CD4-positive, alpha-beta T cell treated with Interleukin-12 subunit alpha and Interleukin-12 subunit beta, for 1 hour (primary cell): ENCODE data around the gene HDX.
"Not testable (repeated sequence)": the region's sequence is repeated elsewhere in the genome, so short reads cannot be mapped to it uniquely, and the experiment has no call there.

Experiments used
- DNase-seq: peaks from one replicate; pipeline ENCODE4 v3.0.0-alpha.2; 2020

HDX gene

GRCh38 chrX:84336646-84337045 is 165.6 kb downstream of the HDX start:
- no peak for DNase-seq

DNA sequence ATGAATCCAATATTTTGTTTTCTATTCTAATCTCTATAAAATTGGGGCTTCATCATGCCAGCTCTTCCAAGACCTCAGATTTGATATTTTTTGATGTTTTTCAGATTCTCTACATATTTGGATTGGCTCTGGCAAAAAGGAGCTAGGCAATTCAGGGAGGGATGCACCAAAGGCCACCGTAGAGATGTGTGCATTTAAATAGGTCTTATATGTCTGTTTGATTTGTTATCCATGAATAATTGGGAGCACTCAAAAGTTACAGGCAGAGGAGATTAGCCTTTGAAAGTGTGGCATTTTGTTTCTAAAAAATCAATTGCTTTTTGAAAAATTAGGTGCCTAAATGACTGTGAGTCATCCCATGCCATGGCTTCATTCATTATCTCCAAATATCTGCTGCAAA is 167.1 kb downstream of the HDX start:
- DNase-seq, result no peak

DNA sequence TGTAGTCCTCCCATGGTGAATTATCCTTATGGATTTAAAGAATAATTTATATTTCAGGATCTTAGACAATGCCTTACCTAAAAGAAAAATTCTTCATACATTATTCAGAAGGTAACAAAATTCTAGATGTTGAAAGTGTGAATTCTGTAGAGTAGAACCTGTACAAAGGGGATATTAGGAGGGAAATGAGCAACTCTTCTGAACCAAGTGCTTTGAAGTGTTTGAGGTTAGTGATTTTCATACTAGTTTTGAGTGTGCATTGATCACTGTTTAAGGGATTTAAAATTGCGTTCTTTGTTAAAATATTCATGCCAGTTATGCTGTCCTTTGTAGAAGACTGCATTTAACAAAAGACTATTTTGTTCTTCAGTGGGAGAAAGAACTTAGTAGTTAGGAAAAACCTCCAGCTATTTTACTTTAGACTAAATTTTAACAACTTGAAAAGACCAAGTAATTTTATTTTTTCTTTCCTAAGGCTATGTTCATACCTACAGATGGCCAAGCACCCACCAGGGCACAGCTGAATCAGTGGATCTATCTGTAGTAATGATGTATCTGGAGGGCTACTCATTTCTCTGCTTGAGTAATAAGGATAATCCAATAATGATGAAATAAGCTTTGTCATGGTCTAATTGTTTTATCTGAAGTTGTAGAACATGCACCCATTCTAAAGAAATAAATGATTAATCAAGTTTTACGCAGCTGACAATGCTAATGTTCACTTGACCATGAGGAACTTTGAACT is 180.0 kb downstream of the HDX start:
- DNase-seq, result no peak

DNA sequence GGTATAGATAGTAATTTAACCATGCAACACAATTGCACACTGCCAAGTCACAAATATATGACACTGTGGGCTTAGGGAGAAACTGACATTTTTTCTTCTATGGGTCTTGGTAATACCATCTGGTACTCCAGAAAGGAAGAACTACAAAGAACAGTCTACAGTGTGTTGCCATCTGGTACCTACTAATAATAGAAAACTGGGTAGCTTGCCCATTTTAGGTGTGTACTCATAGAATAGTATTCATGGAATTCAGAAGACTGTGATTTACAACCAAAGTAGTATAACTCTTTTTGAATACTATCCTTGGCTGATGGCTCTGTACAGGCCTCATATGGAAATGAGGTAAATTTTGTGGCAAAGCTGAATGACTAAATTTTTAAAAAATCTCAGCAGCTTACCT is 181.6 kb downstream of the HDX start:
- no peak for DNase-seq

DNA sequence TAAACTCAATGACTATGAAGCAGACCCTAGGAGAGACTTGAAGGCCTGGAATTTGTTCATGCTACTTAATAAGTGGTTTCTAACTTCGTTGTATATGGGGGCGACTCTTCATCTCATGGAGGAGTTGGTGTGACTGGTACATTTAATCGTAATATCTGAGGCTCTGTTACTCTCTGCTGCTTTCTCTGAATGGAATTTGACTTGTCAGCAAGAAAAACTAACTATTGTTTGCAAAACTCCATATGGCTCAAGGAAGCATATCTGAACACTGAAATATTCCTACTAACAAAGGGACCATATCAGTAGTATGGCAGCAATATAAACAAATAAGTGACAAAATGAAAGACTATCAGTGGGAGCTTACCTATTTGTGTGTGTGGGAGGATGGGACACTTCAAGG is 182.2 kb downstream of the HDX start:
- no peak for DNase-seq

DNA sequence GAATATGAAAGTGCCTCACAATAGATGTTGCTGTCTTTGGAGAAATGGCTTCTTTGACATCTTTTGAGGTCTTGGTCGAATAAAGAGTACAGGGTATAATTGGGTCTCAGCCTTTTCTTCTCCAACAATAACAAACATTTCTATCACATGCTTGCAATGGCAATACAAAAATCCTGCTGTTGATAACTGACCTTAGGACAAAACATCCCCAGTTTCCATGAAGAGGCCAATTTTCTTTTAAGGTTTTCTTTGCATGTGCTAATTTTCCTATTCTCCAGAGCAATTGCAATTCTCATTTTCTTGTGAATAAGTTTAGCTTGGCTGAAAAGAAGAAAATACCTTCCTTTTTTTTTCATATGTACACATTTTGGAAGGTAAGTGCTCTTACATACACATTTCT is 183.6 kb downstream of the HDX start:
- DNase-seq, result no peak

- not testable (repeated sequence) for DNase-seq
These were observed 186.3 kb downstream of the HDX start for GRCh38 chrX:84315946-84316345.
